Kidney (tissue), 14 donors: ENCODE results near the gene PLEKHD1. TPM values are rescaled to one million over a fixed set of nuclear protein-coding genes. Genes with fewer than 3 reads are reported as not detected.

Source experiments
- DNase-seq, 5 donors: peaks; one replicate each; pipeline ENCODE4 v3.0.0-alpha.2; 2013 to 2020
- FAIRE-seq: peaks from 2 replicates; lab custom pipeline; 2012; peaks lifted over from hg19 to GRCh38; lab: Jason Lieb, UNC
- H3K27ac ChIP-seq, 2 donors: one replicate each; pipeline ENCODE4 v1.7.0; 2013; ENCODE audit warnings: low read depth in 2 of 2, low read length in 2 of 2, inconsistent platforms in 1 of 2
- H3K27me3 ChIP-seq: one replicate; pipeline ENCODE4 v1.7.1; 2013; ENCODE audit warnings: low read length, inconsistent platforms; ENCODE audit not compliant: control insufficient read depth, insufficient read depth
- H3K36me3 ChIP-seq, 3 donors: one replicate each; pipeline versions ENCODE4 v1.7.0 to v1.7.1; 2013; ENCODE audit warnings: low read length in 3 of 3, control low read depth in 1 of 3, inconsistent platforms in 1 of 3; ENCODE audit not compliant: insufficient read depth in 3 of 3, control insufficient read depth in 2 of 3
- H3K4me1 ChIP-seq, 3 donors: one replicate each; pipeline versions ENCODE4 v1.7.0 to v1.7.1; 2013; ENCODE audit warnings: low read length in 3 of 3, inconsistent platforms in 1 of 3, low read depth in 1 of 3; ENCODE audit not compliant: control insufficient read depth in 2 of 3, insufficient read depth in 2 of 3
- H3K4me3 ChIP-seq, 3 donors: one replicate each; pipeline versions ENCODE4 v1.7.0 to v1.8.1; 2013; ENCODE audit warnings: low read length in 3 of 3, control low read depth in 1 of 3, inconsistent platforms in 1 of 3
- H3K9ac ChIP-seq, 3 donors: one replicate each; pipeline versions ENCODE4 v1.7.0 to v1.7.1; 2013; ENCODE audit warnings: low read length in 3 of 3, control low read depth in 1 of 3, inconsistent platforms in 1 of 3
- H3K9me3 ChIP-seq, 3 donors: one replicate each; pipeline versions ENCODE4 v1.7.0 to v1.7.1; 2013; ENCODE audit warnings: low read length in 3 of 3, control low read depth in 1 of 3, inconsistent platforms in 1 of 3; ENCODE audit not compliant: control insufficient read depth in 2 of 3, insufficient read depth in 1 of 3
- intact Hi-C: fragments of 100-400 bp; cut with DNase I; formaldehyde crosslinking; loops from one replicate; pipeline ENCODE4 v1.11.1; 2022
- polyA plus RNA-seq: library from polyadenylated mRNA; stranded (reverse); fragments of 350-450 nt; fragmentation: Illumina TruSeq; extraction: RNeasy Lipid Tissue Mini Kit (QIAGEN cat#74804); gene quantifications from one replicate; pipeline ENCODE4 v1.2.3, GENCODE V29; 2014; ENCODE audit warnings: low read depth, low replicate concordance; ENCODE audit not compliant: insufficient read depth
- total RNA-seq: library from RNA; stranded (reverse); fragmentation: NEBNext Ultra II Directional; extraction: Animal tissue kit (Norgen Biotek cat#: 25700); gene quantifications from one replicate; pipeline ENCODE4 v1.2.1, GENCODE V29; 2021
- TF ChIP-seq, protein P1 (sequence below): IDR thresholded peaks from 3 replicates; pipeline ENCODE4 v1.5.1; 2012; ENCODE audit warnings: mild to moderate bottlenecking, moderate library complexity, borderline replicate concordance; ENCODE audit not compliant: insufficient read depth; ENCODE audit errors: extremely low read depth
- donor health status: control.
- donor health status: control.
- donor health status: control.
- donor health status: control.
- donor health status: control.
- donor health status: DM: yes; HTN: yes; CAD: no.
- donor health status: Normal renal cell carcinoma (clear cell type).

Gene PLEKHD1
- total and polyA plus RNA-seq, 2 donors from 2014 or later = 0.25 to 3.4 TPM

DNA sequence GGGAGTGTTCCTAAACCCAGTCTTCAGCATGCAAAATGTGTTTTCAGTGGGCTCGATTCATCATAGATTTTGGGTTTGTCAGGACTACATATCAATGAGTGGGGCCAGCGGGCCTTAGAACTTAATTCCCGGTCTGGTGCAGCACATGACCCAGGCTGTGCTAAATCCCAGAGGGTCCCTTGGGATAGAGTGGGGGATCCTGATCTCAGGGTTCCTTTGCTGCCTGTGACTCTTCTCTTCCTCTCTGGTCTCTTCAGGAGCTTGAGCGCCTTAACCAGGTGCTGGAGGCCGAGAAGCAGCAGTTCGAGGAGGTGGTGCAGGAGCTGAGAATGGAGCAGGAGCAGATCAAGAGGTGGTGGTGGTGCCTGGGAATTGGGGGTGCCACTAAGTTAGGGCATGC is 37.5 kb downstream of the PLEKHD1 start:
- no peaks in the 10 kb centered on the region for H3K9me3 ChIP-seq
- no peaks in the 10 kb centered on the region for H3K36me3 ChIP-seq
- TF ChIP-seq, protein P1, sequence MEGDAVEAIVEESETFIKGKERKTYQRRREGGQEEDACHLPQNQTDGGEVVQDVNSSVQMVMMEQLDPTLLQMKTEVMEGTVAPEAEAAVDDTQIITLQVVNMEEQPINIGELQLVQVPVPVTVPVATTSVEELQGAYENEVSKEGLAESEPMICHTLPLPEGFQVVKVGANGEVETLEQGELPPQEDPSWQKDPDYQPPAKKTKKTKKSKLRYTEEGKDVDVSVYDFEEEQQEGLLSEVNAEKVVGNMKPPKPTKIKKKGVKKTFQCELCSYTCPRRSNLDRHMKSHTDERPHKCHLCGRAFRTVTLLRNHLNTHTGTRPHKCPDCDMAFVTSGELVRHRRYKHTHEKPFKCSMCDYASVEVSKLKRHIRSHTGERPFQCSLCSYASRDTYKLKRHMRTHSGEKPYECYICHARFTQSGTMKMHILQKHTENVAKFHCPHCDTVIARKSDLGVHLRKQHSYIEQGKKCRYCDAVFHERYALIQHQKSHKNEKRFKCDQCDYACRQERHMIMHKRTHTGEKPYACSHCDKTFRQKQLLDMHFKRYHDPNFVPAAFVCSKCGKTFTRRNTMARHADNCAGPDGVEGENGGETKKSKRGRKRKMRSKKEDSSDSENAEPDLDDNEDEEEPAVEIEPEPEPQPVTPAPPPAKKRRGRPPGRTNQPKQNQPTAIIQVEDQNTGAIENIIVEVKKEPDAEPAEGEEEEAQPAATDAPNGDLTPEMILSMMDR = no peak
- no peak overlapping the region for H3K4me3 ChIP-seq
- H3K27ac ChIP-seq = no peak overlapping the region
- intact Hi-C loops = no loop called here
- H3K4me1 ChIP-seq = no peaks in the 10 kb centered on the region
- DNase-seq (no peak), FAIRE-seq (no peak)
- H3K27me3 ChIP-seq = no peaks in the 10 kb centered on the region
- H3K9ac ChIP-seq = no peak overlapping the region

DNA sequence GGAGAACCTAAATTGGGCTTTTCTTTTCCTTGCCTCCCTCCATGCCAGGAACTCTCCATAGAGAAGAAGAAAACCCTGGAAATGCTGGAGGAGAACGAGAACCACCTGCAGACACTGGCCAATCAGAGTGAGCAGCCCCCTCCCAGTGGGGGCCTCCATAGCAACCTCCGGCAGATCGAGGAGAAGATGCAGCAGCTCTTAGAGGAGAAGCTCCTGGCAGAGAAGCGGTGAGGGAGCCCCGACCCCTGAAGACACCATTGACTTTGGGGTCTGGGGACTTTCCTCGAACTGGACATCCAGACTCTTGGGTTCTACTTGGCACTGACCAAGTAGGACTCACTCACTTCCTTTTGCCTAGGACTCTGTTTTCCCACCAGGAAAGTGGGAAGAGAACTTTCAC is 41.4 kb downstream of the PLEKHD1 start:
- no peak overlapping the region for H3K27ac ChIP-seq
- intact Hi-C loops = no loop called here
- FAIRE-seq (no peak), DNase-seq (no peak)
- no peaks in the 10 kb centered on the region for H3K36me3 ChIP-seq
- no peaks in the 10 kb centered on the region for H3K9me3 ChIP-seq
- H3K4me1 ChIP-seq = no peaks in the 10 kb centered on the region
- H3K9ac ChIP-seq = no peak overlapping the region
- H3K27me3 ChIP-seq = no peaks in the 10 kb centered on the region
- no peak overlapping the region for H3K4me3 ChIP-seq
- TF ChIP-seq, protein P1 = no peak

DNA sequence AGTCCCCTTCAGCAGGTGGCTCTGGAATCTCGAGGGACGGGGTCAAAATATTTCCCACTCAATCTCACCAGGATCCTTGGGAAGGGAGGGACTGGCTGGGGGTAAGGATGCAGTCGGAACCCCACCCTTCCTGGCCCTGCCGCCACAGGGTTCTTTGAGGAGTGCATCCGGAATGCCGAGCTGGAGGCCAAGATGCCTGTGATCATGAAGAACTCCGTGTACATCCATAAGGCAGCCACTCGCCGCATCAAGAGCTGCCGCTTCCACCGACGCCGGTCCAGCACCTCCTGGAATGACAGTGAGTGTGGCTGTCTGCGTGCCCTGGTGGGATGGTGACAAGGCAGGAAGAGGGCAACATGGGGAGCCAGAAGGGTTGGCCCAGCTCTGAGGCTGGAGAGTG is 43.1 kb downstream of the PLEKHD1 start:
- FAIRE-seq = no peak
- Histone ChIP-seq H3K4me3 (no peak overlapping the region), H3K9ac (no peak overlapping the region), H3K27ac (no peak overlapping the region), H3K36me3 (no peaks in the 10 kb centered on the region), H3K27me3 (no peaks in the 10 kb centered on the region), H3K4me1 (no peaks in the 10 kb centered on the region), H3K9me3 (no peaks in the 10 kb centered on the region)
- no peak for DNase-seq
- TF ChIP-seq, protein P1 = no peak
- intact Hi-C loops = no loop called here

DNA sequence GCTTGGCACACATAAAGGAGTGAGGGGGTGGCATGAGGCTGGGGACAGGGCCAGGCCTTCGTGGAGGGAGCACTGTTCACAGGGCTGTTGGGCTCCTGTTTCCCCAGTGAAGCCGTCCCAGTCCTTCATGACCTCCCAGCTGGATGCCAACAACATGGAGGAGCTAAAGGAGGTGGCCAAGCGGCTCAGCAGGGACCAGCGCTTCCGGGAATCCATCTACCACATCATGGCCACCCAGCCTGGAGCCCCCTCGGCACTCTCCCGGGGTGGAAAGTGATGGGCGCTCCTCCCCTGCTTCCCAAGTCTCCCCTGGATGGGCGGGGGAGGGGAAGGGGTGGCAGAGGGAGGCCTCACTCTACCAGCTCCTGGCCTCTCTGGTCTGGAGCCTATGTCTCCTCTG is 43.6 kb downstream of the PLEKHD1 start:
- H3K9ac ChIP-seq = no peak overlapping the region
- H3K4me3 ChIP-seq = no peak overlapping the region
- H3K9me3 ChIP-seq = no peaks in the 10 kb centered on the region
- H3K4me1 ChIP-seq = no peaks in the 10 kb centered on the region
- FAIRE-seq (no peak), DNase-seq (no peak)
- no peak overlapping the region for H3K27ac ChIP-seq
- no peaks in the 10 kb centered on the region for H3K36me3 ChIP-seq
- intact Hi-C loops = no loop called here
- TF ChIP-seq, protein P1 = no peak
- H3K27me3 ChIP-seq = no peaks in the 10 kb centered on the region
